Activated B cell treated with CpG ODN at 0.5 μM for 24 hours (primary cell): ENCODE data around the gene ZFHX3. TPM values are rescaled to one million over a fixed set of nuclear protein-coding genes. Genes with fewer than 3 reads are reported as not detected.

Source experiments
- ATAC-seq: fragments of 200-7000 bp; cut with Tn5 transposase; one replicate; pipeline ENCODE4 v1.10.0; 2021; ENCODE audit warnings: low read depth, mild to moderate bottlenecking, moderate library complexity
- CTCF ChIA-PET: fragments of 350-600 bp; sonication (Branson Sonifier 250); formaldehyde crosslinking; loops from one replicate; lab custom pipeline; 2021; ENCODE audit warnings: antibody characterized with exemption; lab: Charles Lee
- POLR2A ChIA-PET: fragments of 350-600 bp; sonication (Branson Sonifier 250); formaldehyde crosslinking; loops from one replicate; lab custom pipeline; 2021; ENCODE audit warnings: antibody characterized with exemption; lab: Charles Lee
- DNase-seq: peaks from one replicate; pipeline ENCODE4 v3.0.0; 2022
- H3K27ac Mint-ChIP-seq: one replicate; pipeline ENCODE4 v1.8.0; 2020; ENCODE audit warnings: mixed read lengths
- H3K27me3 Mint-ChIP-seq: one replicate; pipeline ENCODE4 v1.8.0; 2021; ENCODE audit warnings: mixed read lengths
- H3K36me3 Mint-ChIP-seq: one replicate; pipeline ENCODE4 v1.8.0; 2021; ENCODE audit warnings: low read depth, mixed read lengths
- H3K4me1 Mint-ChIP-seq: one replicate; pipeline ENCODE4 v1.8.0; 2021; ENCODE audit warnings: mixed read lengths
- H3K4me3 Mint-ChIP-seq: one replicate; pipeline ENCODE4 v1.8.0; 2020; ENCODE audit warnings: mild to moderate bottlenecking, mixed read lengths
- H3K9me3 Mint-ChIP-seq: one replicate; pipeline ENCODE4 v1.8.0; 2020; ENCODE audit warnings: mixed read lengths
- CTCF ChIP-seq: fragments of 200-600 bp; IDR thresholded peaks from one replicate; pipeline ENCODE4 v1.8.0; 2022; ENCODE audit warnings: antibody characterized with exemption, mild to moderate bottlenecking
- intact Hi-C: fragments of 100-400 bp; cut with micrococcal nuclease; formaldehyde crosslinking; loops from one replicate; pipeline ENCODE4 v1.15.1; 2024
- total RNA-seq: library from RNA; stranded (reverse); gene quantifications from 2 replicates; pipeline ENCODE4 v1.2.3, GENCODE V29; 2022

The ZFHX3 gene
- total RNA-seq, 1 donor from 2014 or later = 9.2 TPM

GRCh38 chr16:73025151-73025855 is 22.6 kb downstream of the ZFHX3 start:
- POLR2A ChIA-PET = interaction anchor here (1.2 kb wide), 1 partner anchor 20 kb away, joined by 3 read pairs; no protein-coding TSS in a partner anchor
- no peak for TF ChIP-seq CTCF
- CTCF ChIA-PET = no interaction called here
- DNase-seq (no peak), ATAC-seq (no peak)
- Mint-ChIP-seq H3K4me3 (no peak overlapping the region), H3K9me3 (no peaks in the 10 kb centered on the region), H3K27ac (no peak overlapping the region), H3K27me3 (peaks cover 4% of the 10 kb centered on the region), H3K4me1 (no peaks in the 10 kb centered on the region), H3K36me3 (no peaks in the 10 kb centered on the region)
- intact Hi-C loops = no loop called here

GRCh38 chr16:73024571-73025105 is 23.3 kb downstream of the ZFHX3 start:
- DNase-seq (no peak), ATAC-seq (no peak)
- H3K27me3 Mint-ChIP-seq = no peaks in the 10 kb centered on the region
- H3K9me3 Mint-ChIP-seq = no peaks in the 10 kb centered on the region
- no peak for TF ChIP-seq CTCF
- ChIA-PET POLR2A (interaction anchor here (1.2 kb wide), 1 partner anchor 19 kb away, joined by 3 read pairs; no protein-coding TSS in a partner anchor), CTCF (no interaction called here)
- H3K36me3 Mint-ChIP-seq = no peaks in the 10 kb centered on the region
- H3K4me3 Mint-ChIP-seq = no peak overlapping the region
- no peaks in the 10 kb centered on the region for H3K4me1 Mint-ChIP-seq
- no peak overlapping the region for H3K27ac Mint-ChIP-seq
- intact Hi-C loops = no loop called here

- Mint-ChIP-seq H3K4me3 (no peak overlapping the region), H3K36me3 (no peaks in the 10 kb centered on the region), H3K9me3 (no peaks in the 10 kb centered on the region), H3K27ac (no peak overlapping the region), H3K4me1 (no peaks in the 10 kb centered on the region), H3K27me3 (no peaks in the 10 kb centered on the region)
- TF ChIP-seq CTCF = no peak
- no peak for ATAC-seq
- POLR2A ChIA-PET = interaction anchor here (1.2 kb wide), 1 partner anchor 18 kb away, joined by 3 read pairs; no protein-coding TSS in a partner anchor
- CTCF ChIA-PET = no interaction called here
- no peak for DNase-seq
- intact Hi-C loops = no loop called here
Observed at GRCh38 chr16:73023752-73024570, 24.0 kb downstream of the ZFHX3 start.

- CTCF ChIA-PET = no interaction called here
- H3K36me3 Mint-ChIP-seq = no peaks in the 10 kb centered on the region
Observed at GRCh38 chr16:73023320-73023719, 24.6 kb downstream of the ZFHX3 start.

More at GRCh38 chr16:73023320-73023719, 24.6 kb downstream of the ZFHX3 start:
- no peaks in the 10 kb centered on the region for H3K9me3 Mint-ChIP-seq
- DNase-seq (no peak), ATAC-seq (no peak)
- H3K27ac Mint-ChIP-seq = no peak overlapping the region
- no peak overlapping the region for H3K4me3 Mint-ChIP-seq
- intact Hi-C loops = no loop called here
- H3K4me1 Mint-ChIP-seq = no peaks in the 10 kb centered on the region
- no peak for TF ChIP-seq CTCF
- POLR2A ChIA-PET = no interaction called here
- no peaks in the 10 kb centered on the region for H3K27me3 Mint-ChIP-seq
